Epidermal melanocyte (primary cell): ENCODE data around the gene TAF1.
"Not testable (repeated sequence)": the region's sequence is repeated elsewhere in the genome, so short reads cannot be mapped to it uniquely, and the experiment has no call there.

Source experiments
- DNase-seq: peaks from one replicate; pipeline ENCODE4 v3.0.0; 2011; ENCODE audit warnings: low spot score; ENCODE audit not compliant: insufficient read length

The TAF1 gene

GRCh38 chrX:71496476-71496875 is 130.3 kb downstream of the TAF1 start:
- no peak for DNase-seq

GRCh38 chrX:71502080-71502479 is 135.9 kb downstream of the TAF1 start:
- DNase-seq = not testable (repeated sequence)

- DNase-seq = no peak
These were observed 138.2 kb downstream of the TAF1 start for GRCh38 chrX:71504346-71504745.

- no peak for DNase-seq
These were observed 143.1 kb downstream of the TAF1 start for GRCh38 chrX:71509289-71509688.

GRCh38 chrX:71510161-71510560 is 144.0 kb downstream of the TAF1 start:
- no peak for DNase-seq

GRCh38 chrX:71513731-71514130 is 147.6 kb downstream of the TAF1 start:
- not testable (repeated sequence) for DNase-seq

GRCh38 chrX:71514367-71515037 is 148.3 kb downstream of the TAF1 start:
- no peak for DNase-seq

- no peak for DNase-seq
These were observed 148.9 kb downstream of the TAF1 start for GRCh38 chrX:71515038-71515396.
